Fibroblast of skin of right biceps (primary cell): ENCODE data around the gene TRIM2.

ENCODE experiments used
- DNase-seq: peaks from one replicate; pipeline ENCODE4 v3.0.0-alpha.2; 2013

Gene TRIM2

GRCh38 chr4:153341575-153342090 is 137.4 kb downstream of the TRIM2 start:
- DNase-seq, result peak; percentile 77

- DNase-seq, result no peak
Observed at GRCh38 chr4:153342751-153343552, 138.7 kb downstream of the TRIM2 start.

- peak; percentile 88 for DNase-seq
Observed at GRCh38 chr4:153344131-153345011, 140.1 kb downstream of the TRIM2 start, which contains the start of gene MND1. TSS of gene MND1 (plus strand) at chr4:153344688. CDS start at chr4:153344738, 50 bp downstream.

- DNase-seq, result peak; percentile 71
Observed at GRCh38 chr4:153345012-153345981, 141.1 kb downstream of the TRIM2 start.

- DNase-seq, result no peak
Observed at GRCh38 chr4:153346031-153346430, 141.8 kb downstream of the TRIM2 start.

- DNase-seq, result peak; percentile 43
Observed at GRCh38 chr4:153346563-153346962, 142.3 kb downstream of the TRIM2 start.

- DNase-seq, result no peak
Observed at GRCh38 chr4:153347117-153347516, 142.9 kb downstream of the TRIM2 start.

GRCh38 chr4:153348006-153348405 is 143.8 kb downstream of the TRIM2 start:
- peak; percentile 58 for DNase-seq

- no peak for DNase-seq
Observed at GRCh38 chr4:153349206-153349805, 145.1 kb downstream of the TRIM2 start.

- DNase-seq, result peak; percentile 42
Observed at GRCh38 chr4:153362184-153362583, 157.9 kb downstream of the TRIM2 start.

- peak; percentile 74 for DNase-seq
Observed at GRCh38 chr4:153364061-153364460, 159.8 kb downstream of the TRIM2 start.

GRCh38 chr4:153365003-153365402 is 160.8 kb downstream of the TRIM2 start:
- DNase-seq, result no peak

GRCh38 chr4:153366486-153366885 is 162.2 kb downstream of the TRIM2 start:
- no peak for DNase-seq

GRCh38 chr4:153367092-153367491 is 162.8 kb downstream of the TRIM2 start:
- no peak for DNase-seq

- no peak for DNase-seq
Observed at GRCh38 chr4:153369021-153369420, 164.8 kb downstream of the TRIM2 start.

- DNase-seq, result no peak
Observed at GRCh38 chr4:153371701-153372234, 167.5 kb downstream of the TRIM2 start.

GRCh38 chr4:153372967-153373562 is 168.8 kb downstream of the TRIM2 start:
- no peak for DNase-seq

- DNase-seq, result peak; percentile 86
Observed at GRCh38 chr4:153374442-153374841, 170.2 kb downstream of the TRIM2 start.

GRCh38 chr4:153375303-153375702 is 171.1 kb downstream of the TRIM2 start:
- no peak for DNase-seq

GRCh38 chr4:153383131-153383530 is 178.9 kb downstream of the TRIM2 start:
- peak; percentile 51 for DNase-seq

GRCh38 chr4:153384160-153384559 is 179.9 kb downstream of the TRIM2 start:
- no peak for DNase-seq
